ENCODE data around the gene AUTS2.
"Not testable (repeated sequence)": the region's sequence is repeated elsewhere in the genome, so short reads cannot be mapped to it uniquely, and the experiment has no call there.

The AUTS2 gene

GRCh38 chr7:70349819-70350218 is 751.5 kb downstream of the AUTS2 start:
- DNase-seq (ENCODE audit: low spot score), result no peak

GRCh38 chr7:70352088-70352487 is 753.8 kb downstream of the AUTS2 start:
- no peak for DNase-seq (ENCODE audit: low spot score)

GRCh38 chr7:70352906-70353305 is 754.6 kb downstream of the AUTS2 start:
- DNase-seq (ENCODE audit: low spot score), result no peak

GRCh38 chr7:70353330-70353945 is 755.2 kb downstream of the AUTS2 start:
- peak; percentile 69 for DNase-seq (ENCODE audit: low spot score)

GRCh38 chr7:70353946-70354335 is 755.7 kb downstream of the AUTS2 start:
- no peak for DNase-seq (ENCODE audit: low spot score)

- peak; percentile 40 for DNase-seq (ENCODE audit: low spot score)
Observed at GRCh38 chr7:70354409-70355169, 756.3 kb downstream of the AUTS2 start.

- no peak for DNase-seq (ENCODE audit: low spot score)
Observed at GRCh38 chr7:70355198-70356020, 757.1 kb downstream of the AUTS2 start.

GRCh38 chr7:70356085-70356786 is 758.0 kb downstream of the AUTS2 start:
- no peak for DNase-seq (ENCODE audit: low spot score)

- no peak for DNase-seq (ENCODE audit: low spot score)
Observed at GRCh38 chr7:70356787-70357328, 758.6 kb downstream of the AUTS2 start.

GRCh38 chr7:70360557-70360956 is 762.3 kb downstream of the AUTS2 start:
- DNase-seq (ENCODE audit: low spot score), result no peak

GRCh38 chr7:70361821-70362220 is 763.5 kb downstream of the AUTS2 start:
- DNase-seq (ENCODE audit: low spot score), result no peak

GRCh38 chr7:70364393-70364792 is 766.1 kb downstream of the AUTS2 start:
- not testable (repeated sequence) for DNase-seq (ENCODE audit: low spot score)

- DNase-seq (ENCODE audit: low spot score), result no peak
Observed at GRCh38 chr7:70371652-70372051, 773.4 kb downstream of the AUTS2 start.

- DNase-seq (ENCODE audit: low spot score), result no peak
Observed at GRCh38 chr7:70372768-70373515, 774.7 kb downstream of the AUTS2 start.

- DNase-seq (ENCODE audit: low spot score), result no peak
Observed at GRCh38 chr7:70374772-70375533, 776.7 kb downstream of the AUTS2 start.

GRCh38 chr7:70376561-70377031 is 778.3 kb downstream of the AUTS2 start:
- DNase-seq (ENCODE audit: low spot score), result no peak

- DNase-seq (ENCODE audit: low spot score), result no peak
Observed at GRCh38 chr7:70377957-70378356, 779.7 kb downstream of the AUTS2 start.

GRCh38 chr7:70379210-70379609 is 780.9 kb downstream of the AUTS2 start:
- no peak for DNase-seq (ENCODE audit: low spot score)

GRCh38 chr7:70380421-70381015 is 782.2 kb downstream of the AUTS2 start:
- peak; percentile 57 for DNase-seq (ENCODE audit: low spot score)
